ENCODE measurements around the gene ITGA3.

ITGA3 gene

DNA sequence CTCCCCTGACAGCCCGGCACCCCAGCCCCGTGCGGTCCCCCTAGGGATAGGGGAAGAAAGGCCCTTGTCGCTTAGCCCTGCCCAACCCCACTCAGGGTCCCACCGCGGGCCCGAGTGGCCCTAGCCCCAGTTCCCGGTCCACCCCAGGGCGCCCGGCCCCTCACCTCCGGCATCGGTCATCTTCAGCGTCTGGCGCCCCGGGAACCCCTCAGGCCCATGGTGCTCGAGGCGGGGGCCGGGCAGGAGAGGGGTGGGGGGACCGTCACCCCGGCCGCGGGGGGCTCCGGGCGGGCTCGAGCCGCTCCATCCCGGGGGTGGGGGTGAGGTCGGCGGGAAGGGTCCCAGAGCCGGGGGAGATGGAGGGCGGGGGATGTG, 73.4 kb downstream of the ITGA3 start:
- TF ChIP-seq RAD21 (IDR thresholded peaks at IDR 0.05; ENCODE audit: low read depth): no peak
- TF ChIP-seq, protein P1, sequence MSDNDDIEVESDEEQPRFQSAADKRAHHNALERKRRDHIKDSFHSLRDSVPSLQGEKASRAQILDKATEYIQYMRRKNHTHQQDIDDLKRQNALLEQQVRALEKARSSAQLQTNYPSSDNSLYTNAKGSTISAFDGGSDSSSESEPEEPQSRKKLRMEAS (IDR thresholded peaks at IDR 0.05): 0 out of 2 replicates have a peak, but pooled peaks have one; percentile 3

DNA sequence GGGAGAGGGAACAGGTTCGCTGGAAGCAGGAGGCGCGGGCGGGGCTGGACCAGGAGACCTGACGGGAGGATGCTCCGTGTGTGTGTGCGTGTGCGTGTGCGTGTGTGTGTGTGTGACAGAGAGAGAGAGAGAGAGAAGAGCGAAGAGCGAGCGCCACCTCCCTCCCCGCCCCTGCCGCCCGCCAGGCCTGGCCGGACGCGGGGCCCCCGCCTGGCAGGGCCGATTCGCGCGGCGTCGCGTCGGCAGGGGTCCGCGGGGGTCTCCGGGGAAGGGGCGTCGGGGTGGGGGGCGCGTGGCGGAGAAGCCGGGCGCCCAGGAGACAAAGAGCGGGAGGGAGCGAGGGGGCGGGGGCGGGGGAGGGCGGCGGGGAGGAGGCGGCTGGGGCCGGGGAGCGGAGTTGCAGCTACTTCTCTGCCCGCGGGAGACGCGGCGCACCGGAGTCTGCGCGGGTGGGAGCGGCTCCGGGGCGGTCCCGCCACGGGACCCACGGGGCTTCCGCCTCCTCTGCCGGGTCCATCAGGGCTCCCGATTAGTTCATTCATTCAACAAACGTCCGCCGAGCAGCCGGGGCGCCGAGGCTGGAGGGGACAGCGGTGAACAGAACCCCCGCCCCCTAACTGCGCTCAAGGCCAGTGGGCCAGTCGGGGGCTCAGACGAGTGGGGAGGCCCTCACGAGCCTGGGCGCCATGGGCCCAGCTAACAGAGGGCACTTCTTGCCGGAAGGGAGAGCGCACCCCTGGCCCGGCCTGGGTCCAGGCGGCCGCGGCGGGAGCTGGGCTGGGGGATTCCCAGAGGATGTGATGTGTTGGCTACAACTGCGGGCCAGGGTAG, 74.0 kb downstream of the ITGA3 start, which contains the start of gene SAMD14:
Gene SAMD14 (minus strand): TSS at position 433 of the 831 bp plus-strand sequence. CDS start 5,201 bp downstream, outside the sequence.
- no peak for TF ChIP-seq TAF1 (IDR thresholded peaks at IDR 0.05; ENCODE audit: low read depth)
- TF ChIP-seq, protein P1 (IDR thresholded peaks at IDR 0.05): no peak
- TF ChIP-seq CEBPB (IDR thresholded peaks at IDR 0.05): no peak
- no peak for TF ChIP-seq NFIC (IDR thresholded peaks at IDR 0.05)
- TF ChIP-seq, protein P2, sequence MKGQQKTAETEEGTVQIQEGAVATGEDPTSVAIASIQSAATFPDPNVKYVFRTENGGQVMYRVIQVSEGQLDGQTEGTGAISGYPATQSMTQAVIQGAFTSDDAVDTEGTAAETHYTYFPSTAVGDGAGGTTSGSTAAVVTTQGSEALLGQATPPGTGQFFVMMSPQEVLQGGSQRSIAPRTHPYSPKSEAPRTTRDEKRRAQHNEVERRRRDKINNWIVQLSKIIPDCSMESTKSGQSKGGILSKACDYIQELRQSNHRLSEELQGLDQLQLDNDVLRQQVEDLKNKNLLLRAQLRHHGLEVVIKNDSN (IDR thresholded peaks at IDR 0.05): no peak
- no peak for TF ChIP-seq TCF12 (IDR thresholded peaks at IDR 0.05; ENCODE audit: low read depth)
- no peak for TF ChIP-seq CREB1 (IDR thresholded peaks at IDR 0.05; ENCODE audit: low read depth)
- TF ChIP-seq EGR1 (IDR thresholded peaks at IDR 0.05): no peak
- TF ChIP-seq, protein P3, sequence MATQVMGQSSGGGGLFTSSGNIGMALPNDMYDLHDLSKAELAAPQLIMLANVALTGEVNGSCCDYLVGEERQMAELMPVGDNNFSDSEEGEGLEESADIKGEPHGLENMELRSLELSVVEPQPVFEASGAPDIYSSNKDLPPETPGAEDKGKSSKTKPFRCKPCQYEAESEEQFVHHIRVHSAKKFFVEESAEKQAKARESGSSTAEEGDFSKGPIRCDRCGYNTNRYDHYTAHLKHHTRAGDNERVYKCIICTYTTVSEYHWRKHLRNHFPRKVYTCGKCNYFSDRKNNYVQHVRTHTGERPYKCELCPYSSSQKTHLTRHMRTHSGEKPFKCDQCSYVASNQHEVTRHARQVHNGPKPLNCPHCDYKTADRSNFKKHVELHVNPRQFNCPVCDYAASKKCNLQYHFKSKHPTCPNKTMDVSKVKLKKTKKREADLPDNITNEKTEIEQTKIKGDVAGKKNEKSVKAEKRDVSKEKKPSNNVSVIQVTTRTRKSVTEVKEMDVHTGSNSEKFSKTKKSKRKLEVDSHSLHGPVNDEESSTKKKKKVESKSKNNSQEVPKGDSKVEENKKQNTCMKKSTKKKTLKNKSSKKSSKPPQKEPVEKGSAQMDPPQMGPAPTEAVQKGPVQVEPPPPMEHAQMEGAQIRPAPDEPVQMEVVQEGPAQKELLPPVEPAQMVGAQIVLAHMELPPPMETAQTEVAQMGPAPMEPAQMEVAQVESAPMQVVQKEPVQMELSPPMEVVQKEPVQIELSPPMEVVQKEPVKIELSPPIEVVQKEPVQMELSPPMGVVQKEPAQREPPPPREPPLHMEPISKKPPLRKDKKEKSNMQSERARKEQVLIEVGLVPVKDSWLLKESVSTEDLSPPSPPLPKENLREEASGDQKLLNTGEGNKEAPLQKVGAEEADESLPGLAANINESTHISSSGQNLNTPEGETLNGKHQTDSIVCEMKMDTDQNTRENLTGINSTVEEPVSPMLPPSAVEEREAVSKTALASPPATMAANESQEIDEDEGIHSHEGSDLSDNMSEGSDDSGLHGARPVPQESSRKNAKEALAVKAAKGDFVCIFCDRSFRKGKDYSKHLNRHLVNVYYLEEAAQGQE (IDR thresholded peaks at IDR 0.05; ENCODE audit: low read depth): no peak
- TF ChIP-seq RAD21 (IDR thresholded peaks at IDR 0.05; ENCODE audit: low read depth): no peak
- no peak; the same call in 1 of the 2 replicates for TF ChIP-seq ZBTB7A (IDR thresholded peaks at IDR 0.05; ENCODE audit: low read depth)
- TF ChIP-seq YY1 (IDR thresholded peaks at IDR 0.05; ENCODE audit: low read depth): no peak
- no peak for TF ChIP-seq TEAD4 (IDR thresholded peaks at IDR 0.05)
- TF ChIP-seq EP300 (IDR thresholded peaks at IDR 0.05; ENCODE audit: borderline replicate concordance): no peak
- no peak for TF ChIP-seq FOXM1 (IDR thresholded peaks at IDR 0.05; ENCODE audit: borderline replicate concordance, low read depth)

DNA sequence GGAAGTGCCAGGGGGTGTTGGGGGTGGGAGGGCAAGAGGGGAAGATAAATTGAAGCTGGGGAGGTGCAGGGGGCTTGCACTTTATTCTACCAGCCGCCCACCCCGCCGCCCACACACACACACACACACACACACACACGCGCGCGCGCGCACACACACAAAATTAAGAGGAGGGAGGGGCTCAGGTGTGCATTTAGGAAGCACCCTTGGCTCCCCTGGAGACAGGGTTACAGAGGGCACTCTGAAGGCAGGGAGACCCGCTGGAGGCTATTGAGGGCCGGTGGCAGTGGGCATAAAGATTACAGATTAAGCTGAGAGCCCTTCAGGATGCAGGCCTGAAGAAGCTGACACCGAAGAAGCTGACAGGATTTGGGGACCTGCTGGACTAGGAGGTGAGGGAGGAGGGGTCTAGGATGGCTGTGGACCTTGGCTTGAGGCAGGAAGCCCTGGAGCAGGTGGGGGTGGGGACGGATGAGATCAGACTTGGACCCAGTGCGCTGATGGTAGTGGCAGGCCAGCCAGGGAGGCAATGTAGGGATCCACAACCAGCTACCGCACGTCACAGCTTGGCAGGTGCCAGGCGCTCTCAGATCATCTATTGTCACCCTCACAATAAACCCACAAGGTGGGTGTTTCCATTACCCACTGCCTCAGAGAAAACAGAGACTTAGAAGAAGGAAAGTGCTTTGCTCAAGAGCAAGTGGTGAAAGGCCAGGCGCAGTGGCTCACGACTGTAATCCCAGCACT, 74.8 kb downstream of the ITGA3 start:
- TF ChIP-seq TAF1 (IDR thresholded peaks at IDR 0.05; ENCODE audit: low read depth) (no peak), EP300 (IDR thresholded peaks at IDR 0.05; ENCODE audit: borderline replicate concordance) (no peak), CEBPB (IDR thresholded peaks at IDR 0.05) (no peak), TCF12 (IDR thresholded peaks at IDR 0.05; ENCODE audit: low read depth) (no peak), ZBTB7A (IDR thresholded peaks at IDR 0.05; ENCODE audit: low read depth) (no peak), FOXM1 (IDR thresholded peaks at IDR 0.05; ENCODE audit: borderline replicate concordance, low read depth) (no peak), RAD21 (IDR thresholded peaks at IDR 0.05; ENCODE audit: low read depth) (no peak), TEAD4 (IDR thresholded peaks at IDR 0.05) (no peak), CREB1 (IDR thresholded peaks at IDR 0.05; ENCODE audit: low read depth) (no peak)
- TF ChIP-seq, protein P1 (IDR thresholded peaks at IDR 0.05): no peak

DNA sequence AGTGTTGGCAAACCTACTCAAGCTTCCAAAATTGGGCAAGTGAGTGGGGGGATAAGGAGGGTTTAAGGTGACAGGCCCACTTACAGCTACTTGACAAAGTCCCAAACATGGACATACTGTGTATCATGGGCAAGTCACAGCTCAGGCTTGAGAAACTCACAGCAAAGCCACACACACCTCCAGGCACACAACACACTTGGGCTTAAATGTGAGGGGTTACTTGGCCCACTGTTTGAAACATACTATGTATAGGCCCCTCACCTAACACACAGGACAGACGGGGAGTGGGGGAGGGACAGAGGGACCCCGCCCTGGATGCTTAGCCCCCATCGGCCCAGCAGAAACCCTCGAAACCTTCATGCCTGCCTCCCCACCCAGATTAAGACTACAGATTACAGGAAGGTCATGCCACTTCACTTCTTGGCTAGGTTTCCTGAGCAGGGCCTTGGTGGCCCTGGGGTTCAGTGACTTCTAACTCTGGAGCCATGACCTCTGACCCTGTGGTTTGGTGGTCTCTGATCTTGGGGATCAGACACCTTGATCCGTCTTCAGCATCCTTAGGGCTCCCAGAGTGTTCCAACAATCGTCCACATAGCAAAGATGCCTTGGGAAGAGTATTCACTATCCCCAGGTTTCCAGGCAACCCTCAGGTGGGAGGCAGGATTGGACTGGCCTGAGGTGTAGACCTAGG, 76.3 kb downstream of the ITGA3 start:
- TF ChIP-seq YY1 (IDR thresholded peaks at IDR 0.05; ENCODE audit: low read depth): no peak
- no peak for TF ChIP-seq RAD21 (IDR thresholded peaks at IDR 0.05; ENCODE audit: low read depth)
- no peak for TF ChIP-seq EP300 (IDR thresholded peaks at IDR 0.05; ENCODE audit: borderline replicate concordance)
- no peak for TF ChIP-seq CEBPB (IDR thresholded peaks at IDR 0.05)

DNA sequence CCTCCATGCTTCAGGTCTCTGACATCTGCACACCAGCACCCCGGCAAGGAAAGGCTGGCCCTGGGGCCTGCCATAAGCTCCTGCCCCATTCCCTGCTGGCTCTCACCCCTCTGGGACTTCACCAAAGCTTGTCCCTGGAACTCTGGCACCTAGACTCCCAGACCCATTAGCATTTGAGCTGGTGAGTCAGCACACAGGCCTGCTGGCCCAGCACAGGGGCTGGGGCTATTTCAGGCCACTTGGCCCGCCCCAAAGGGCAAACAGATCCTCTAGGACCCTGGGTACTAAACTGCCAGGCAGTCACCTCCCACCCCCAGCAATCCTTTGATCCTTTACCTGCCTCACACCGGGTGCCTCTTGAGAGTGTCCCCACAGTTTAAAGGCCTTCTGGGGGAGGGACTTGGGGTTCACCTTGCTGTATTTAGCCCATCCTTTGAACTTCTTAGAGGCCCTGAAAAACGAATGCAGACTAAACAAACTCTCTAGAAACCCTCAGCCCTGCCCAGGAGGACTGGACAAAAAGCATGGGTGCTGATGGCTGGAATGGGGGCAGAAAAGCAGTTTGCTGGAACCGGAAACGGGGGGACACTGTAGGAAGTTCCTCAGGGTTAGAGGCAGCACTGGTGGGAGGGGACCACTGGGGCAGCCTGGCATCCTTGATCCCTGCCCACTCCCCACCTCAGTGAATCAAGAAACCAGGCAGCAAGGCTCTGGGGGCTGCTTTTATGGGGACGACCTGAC, 77.3 kb downstream of the ITGA3 start:
- no peak for TF ChIP-seq TEAD4 (IDR thresholded peaks at IDR 0.05)
- TF ChIP-seq EGR1 (IDR thresholded peaks at IDR 0.05): no peak
- no peak for TF ChIP-seq RAD21 (IDR thresholded peaks at IDR 0.05; ENCODE audit: low read depth)
- TF ChIP-seq TCF12 (IDR thresholded peaks at IDR 0.05; ENCODE audit: low read depth): no peak
- TF ChIP-seq ZBTB7A (IDR thresholded peaks at IDR 0.05; ENCODE audit: low read depth): no peak
- no peak for TF ChIP-seq CEBPB (IDR thresholded peaks at IDR 0.05)
- TF ChIP-seq, protein P1 (IDR thresholded peaks at IDR 0.05): no peak
- no peak for TF ChIP-seq TAF1 (IDR thresholded peaks at IDR 0.05; ENCODE audit: low read depth)
- no peak for TF ChIP-seq CREB1 (IDR thresholded peaks at IDR 0.05; ENCODE audit: low read depth)
- TF ChIP-seq YY1 (IDR thresholded peaks at IDR 0.05; ENCODE audit: low read depth): no peak
- TF ChIP-seq, protein P2 (IDR thresholded peaks at IDR 0.05): no peak
- no peak for TF ChIP-seq NFIC (IDR thresholded peaks at IDR 0.05)

DNA sequence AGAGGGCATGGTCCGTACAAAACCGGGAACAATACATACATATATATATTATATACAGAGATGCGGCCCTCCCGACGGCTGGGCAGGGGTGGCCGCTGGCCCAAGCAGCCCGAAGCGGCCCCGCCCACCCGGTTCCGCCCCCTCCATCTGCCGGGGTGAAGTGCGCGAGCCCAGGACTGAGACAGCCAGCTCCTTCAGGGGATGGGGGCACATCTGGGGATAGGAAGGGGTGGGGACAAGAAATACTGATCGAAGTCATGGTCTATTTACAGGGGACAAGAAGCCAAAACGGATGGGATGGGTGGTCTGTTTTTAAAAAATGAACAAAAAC, 77.8 kb downstream of the ITGA3 start:
- TF ChIP-seq CEBPB (IDR thresholded peaks at IDR 0.05) (no peak), FOXM1 (IDR thresholded peaks at IDR 0.05; ENCODE audit: borderline replicate concordance, low read depth) (no peak), ZBTB7A (IDR thresholded peaks at IDR 0.05; ENCODE audit: low read depth) (no peak)
- TF ChIP-seq, protein P3 (IDR thresholded peaks at IDR 0.05; ENCODE audit: low read depth): no peak
- TF ChIP-seq, protein P1 (IDR thresholded peaks at IDR 0.05): no peak
